IMR-90 (cell line): ENCODE data around the gene ZG16B. TPM values are rescaled to one million over a fixed set of nuclear protein-coding genes. Genes with fewer than 3 reads are reported as not detected.

Source experiments
- ATAC-seq: fragments of 200-7000 bp; cut with Tn5 transposase; 2 replicates; pipeline ENCODE4 v1.9.1; 2020; ENCODE audit warnings: low read depth, mild to moderate bottlenecking, moderate library complexity
- BruUV-seq: library from RNA; stranded (reverse); fragments of 400-500 nt; replicated peaks from 2 replicates; lab custom pipeline; 2021; lab: Mats Ljungman, UMichigan
- CTCF ChIA-PET: fragments of 300-600 bp; formaldehyde crosslinking; extraction: SDS; loops from one replicate; lab custom pipeline; 2021; ENCODE audit warnings: antibody characterized with exemption; lab: Yijun Ruan, JAX
- POLR2A ChIA-PET: fragments of 300-600 bp; sonication (Branson Sonifier 250); formaldehyde crosslinking; loops from one replicate; lab custom pipeline; 2022; ENCODE audit warnings: antibody characterized with exemption; ENCODE audit not compliant: unreplicated experiment; lab: Charles Lee
- DNase-seq: peaks from one replicate; pipeline ENCODE4 v3.0.0; 2013
- H2AFZ ChIP-seq: replicated peaks from 2 replicates; pipeline ENCODE3; 2013; ENCODE audit warnings: low read length, mild to moderate bottlenecking; ENCODE audit not compliant: poor library complexity
- H2AK5ac ChIP-seq: 2 replicates; pipeline ENCODE4 v1.6.1; 2013; ENCODE audit warnings: low read depth, low read length, inconsistent platforms
- H2AK9ac ChIP-seq: replicated peaks from 2 replicates; pipeline ENCODE3; 2013; ENCODE audit warnings: mild to moderate bottlenecking, low read depth, low read length, moderate library complexity; ENCODE audit not compliant: poor library complexity
- H2BK120ac ChIP-seq: 2 replicates; pipeline ENCODE4 v1.6.1; 2013; ENCODE audit warnings: low read depth, low read length, inconsistent platforms
- H2BK15ac ChIP-seq: 3 replicates; pipeline ENCODE4 v1.6.1; 2013; ENCODE audit warnings: low read depth, low read length, inconsistent platforms
- H2BK20ac ChIP-seq: 2 replicates; pipeline ENCODE4 v1.6.1; 2013; ENCODE audit warnings: low read depth, mild to moderate bottlenecking, inconsistent platforms, low read length, moderate library complexity
- H2BK5ac ChIP-seq: 2 replicates; pipeline ENCODE4 v1.6.1; 2013; ENCODE audit warnings: mild to moderate bottlenecking, low read depth, low read length, inconsistent platforms; ENCODE audit not compliant: poor library complexity, severe bottlenecking
- H3K14ac ChIP-seq: replicated peaks from 2 replicates; pipeline ENCODE4 v1.6.1; 2013; ENCODE audit warnings: low read depth, low read length, inconsistent platforms
- H3K18ac ChIP-seq: 2 replicates; pipeline ENCODE4 v1.6.1; 2013; ENCODE audit warnings: low read depth, low read length, control low read depth
- H3K23ac ChIP-seq: 2 replicates; pipeline ENCODE4 v1.6.1; 2013; ENCODE audit warnings: low read depth, low read length, inconsistent platforms
- H3K27ac ChIP-seq: 2 replicates; pipeline ENCODE4 v1.5.1; 2013; ENCODE audit warnings: mild to moderate bottlenecking, control low read depth, low read length; ENCODE audit not compliant: insufficient read depth
- H3K27me3 ChIP-seq: 2 replicates; pipeline ENCODE4 v1.6.1; 2013; ENCODE audit warnings: low read length; ENCODE audit not compliant: control insufficient read depth, insufficient read depth
- H3K36me3 ChIP-seq: 2 replicates; pipeline ENCODE4 v1.6.1; 2013; ENCODE audit warnings: low read length, mixed read lengths; ENCODE audit not compliant: control insufficient read depth, insufficient read depth
- H3K4ac ChIP-seq: 2 replicates; pipeline ENCODE4 v1.6.1; 2013; ENCODE audit warnings: low read depth, low read length, inconsistent platforms
- H3K4me1 ChIP-seq: 2 replicates; pipeline ENCODE4 v1.6.1; 2013; ENCODE audit warnings: low read length, mixed read lengths; ENCODE audit not compliant: control insufficient read depth, insufficient read depth
- H3K4me2 ChIP-seq: 2 replicates; pipeline ENCODE4 v1.6.1; 2013; ENCODE audit warnings: low read depth, mild to moderate bottlenecking, control low read depth, low read length, moderate library complexity
- H3K4me3 ChIP-seq: 2 replicates; pipeline ENCODE4 v1.5.1; 2013; ENCODE audit warnings: low read depth, mild to moderate bottlenecking, control low read depth, low read length, moderate library complexity; ENCODE audit not compliant: insufficient read depth
- H3K56ac ChIP-seq: 2 replicates; pipeline ENCODE4 v1.6.1; 2013; ENCODE audit warnings: low read length, inconsistent platforms; ENCODE audit not compliant: insufficient read depth; ENCODE audit errors: extremely low read depth
- H3K79me1 ChIP-seq, 2 experiments: 2 replicates each; pipeline ENCODE4 v1.6.1; 2013; ENCODE audit warnings: low read length in 2 of 2, inconsistent platforms in 1 of 2, low read depth in 1 of 2
- H3K9ac ChIP-seq: 2 replicates; pipeline ENCODE4 v1.6.1; 2013; ENCODE audit warnings: low read depth, low read length, control low read depth
- H3K9me1 ChIP-seq: 2 replicates; pipeline ENCODE4 v1.6.1; 2013; ENCODE audit warnings: low read length, inconsistent platforms; ENCODE audit not compliant: insufficient read depth
- H3K9me3 ChIP-seq: 2 replicates; pipeline ENCODE4 v1.6.1; 2013; ENCODE audit warnings: low read length; ENCODE audit not compliant: control insufficient read depth, insufficient read depth
- H4K20me1 ChIP-seq: 2 replicates; pipeline ENCODE4 v1.6.1; 2013; ENCODE audit warnings: low read length, inconsistent platforms; ENCODE audit not compliant: insufficient read depth
- H4K5ac ChIP-seq: 2 replicates; pipeline ENCODE4 v1.6.1; 2013; ENCODE audit warnings: mild to moderate bottlenecking, low read depth, low read length, control low read depth
- H4K8ac ChIP-seq, 2 experiments: 2 replicates each; pipeline ENCODE4 v1.6.1; 2013; ENCODE audit warnings: low read depth in 2 of 2, low read length in 2 of 2, control low read depth in 1 of 2, inconsistent platforms in 1 of 2
- H4K91ac ChIP-seq: 2 replicates; pipeline ENCODE4 v1.6.1; 2013; ENCODE audit warnings: low read depth, low read length, inconsistent platforms; ENCODE audit not compliant: insufficient read depth
- CEBPB ChIP-seq: IDR thresholded peaks from 2 replicates; pipeline ENCODE4 v1.6.1; 2012; ENCODE audit warnings: low read depth, low read length, improper control_type of control experiment
- CHD1 ChIP-seq: IDR thresholded peaks from 2 replicates; pipeline ENCODE4 v1.6.1; 2012; ENCODE audit warnings: low read depth, low read length, improper control_type of control experiment
- CTCF ChIP-seq: conservative IDR thresholded peaks from 2 replicates; pipeline ENCODE4 v1.5.1; 2012; ENCODE audit warnings: mild to moderate bottlenecking, low read depth, low read length, improper control_type of control experiment
- ELK1 ChIP-seq: fragments of 150-350 bp; IDR thresholded peaks from 2 replicates; pipeline ENCODE4 v1.6.1; 2016; ENCODE audit warnings: low read depth, mild to moderate bottlenecking, low read length, moderate library complexity, borderline replicate concordance
- MAFK ChIP-seq: IDR thresholded peaks from 2 replicates; pipeline ENCODE4 v1.6.1; 2012; ENCODE audit warnings: low read depth, low read length, improper control_type of control experiment
- MAZ ChIP-seq: IDR thresholded peaks from 2 replicates; pipeline ENCODE4 v1.6.1; 2012; ENCODE audit warnings: low read depth, mild to moderate bottlenecking, low read length, improper control_type of control experiment, moderate library complexity, borderline replicate concordance
- MXI1 ChIP-seq: IDR thresholded peaks from 2 replicates; pipeline ENCODE4 v1.6.1; 2012; ENCODE audit warnings: low read depth, mild to moderate bottlenecking, low read length, moderate library complexity, borderline replicate concordance
- RAD21 ChIP-seq: IDR thresholded peaks from 2 replicates; pipeline ENCODE4 v1.6.1; 2012; ENCODE audit warnings: low read length, improper control_type of control experiment
- RCOR1 ChIP-seq: IDR thresholded peaks from 2 replicates; pipeline ENCODE4 v1.6.1; 2012; ENCODE audit warnings: mild to moderate bottlenecking, low read length, improper control_type of control experiment; ENCODE audit not compliant: insufficient replicate concordance
- RFX5 ChIP-seq: IDR thresholded peaks from 2 replicates; pipeline ENCODE4 v1.8.0; 2012; ENCODE audit warnings: low read depth, mild to moderate bottlenecking, low read length, moderate library complexity
- USF2 ChIP-seq: fragments of 150-350 bp; IDR thresholded peaks from 2 replicates; pipeline ENCODE4 v1.6.1; 2017; ENCODE audit warnings: mild to moderate bottlenecking, antibody characterized with exemption, low read length, low read depth
- WGBS, 2 experiments: methylation state at CpG; one replicate each; pipeline versions ENCODE4 v1.1.5 to v1.1.7; 2013; ENCODE audit warnings: missing lambda C conversion rate in 2 of 2; ENCODE audit not compliant: insufficient read length in 1 of 2; ENCODE audit errors: extremely low coverage in 2 of 2; 5-methylcytosine and 5-hydroxymethylcytosine counted together
- dilution Hi-C: fragments of 300-500 bp; cut with HindIII; formaldehyde crosslinking; loops from one replicate; pipeline ENCODE4 v1.14.3; 2018; ENCODE audit warnings: low sequenced_read_pairs; ENCODE audit not compliant: unreplicated experiment
- in situ Hi-C: fragments of 300-500 bp; cut with MboI; formaldehyde crosslinking; loops from 3 replicates; pipeline ENCODE4 v1.14.3; 2019; ENCODE audit warnings: low sequenced_read_pairs, inconsistent platforms, mixed read lengths
- intact Hi-C: fragments of 100-400 bp; cut with micrococcal nuclease; formaldehyde crosslinking; loops from 2 replicates; pipeline ENCODE4 v1.10.0; 2022
- polyA plus RNA-seq, 3 experiments: library from polyadenylated mRNA; depleted of rRNA; stranded (reverse); fragments of >200 nt; gene quantifications; 2 replicates each; pipeline ENCODE4 v1.2.3, GENCODE V29; 2012; ENCODE audit warnings: low replicate concordance in 1 of 3
- total RNA-seq: library from RNA; depleted of rRNA; stranded (reverse); fragments of >200 nt; gene quantifications from 2 replicates; pipeline ENCODE4 v1.2.3, GENCODE V29; 2012

ZG16B gene
- total and polyA plus RNA-seq, 2 of the 4 experiments (the other 2 are of a cell fraction), result 0.54 to 0.65 TPM

GRCh38 chr16:2848933-2849725 is 19.0 kb downstream of the ZG16B start (continued):
- TF ChIP-seq CHD1, result no peak

- Histone ChIP-seq H4K5ac (no peak overlapping the region), H3K14ac (no peak overlapping the region), H2BK15ac (no peak overlapping the region), H4K8ac (no peak overlapping the region), H2BK20ac (no peak overlapping the region), H2AK5ac (no peak overlapping the region), H3K27ac (no peak overlapping the region), H3K27me3 (peaks cover 12% of the 10 kb centered on the region), H3K4ac (no peak overlapping the region), H3K9ac (no peak overlapping the region), H2AFZ (peak overlapping the region; percentile 21), H2AK9ac (no peak overlapping the region), H4K91ac (no peak overlapping the region), H3K23ac (no peak overlapping the region), H4K20me1 (0 out of 2 replicates have a peak, but pooled peaks cover under 1% of the 10 kb centered on the region), H3K4me3 (no peak overlapping the region), H2BK5ac (no peak overlapping the region), H3K56ac (no peak overlapping the region), H3K36me3 (no peaks in the 10 kb centered on the region), H2BK120ac (no peak overlapping the region), H3K9me1 (peaks cover 1% of the 10 kb centered on the region), H3K9me3 (peaks cover 5% of the 10 kb centered on the region), H3K79me1 (no peaks in the 10 kb centered on the region), H3K4me2 (no peak overlapping the region), H3K18ac (no peak overlapping the region), H3K4me1 (peaks cover under 1% of the 10 kb centered on the region)
- BruUV-seq, result no TSS peak
- POLR2A ChIA-PET, result no interaction called here
- DNase-seq (no peak), ATAC-seq (no peak)
- dilution Hi-C loops (no loop called here), in situ Hi-C loops (no loop called here), intact Hi-C loops (no loop called here)
- CTCF ChIA-PET, result interaction anchor here (1.8 kb wide), 1 partner anchor 13 kb away, joined by 5 read pairs; no protein-coding TSS in a partner anchor
- no CpG with 5 or more reads among the region's 16 CpGs for WGBS, 2 experiments
- TF ChIP-seq MXI1 (no peak), MAZ (no peak), RCOR1 (no peak), USF2 (no peak), RAD21 (no peak), RFX5 (no peak), CEBPB (no peak), ELK1 (no peak), MAFK (no peak), CTCF (no peak)
Observed at GRCh38 chr16:2852003-2852730, 22.1 kb downstream of the ZG16B start.
